C1 segment of cervical spinal cord (tissue), 14 donors: ENCODE measurements around the gene HTR3C.
"Not testable (repeated sequence)": the region's sequence is repeated elsewhere in the genome, so short reads cannot be mapped to it uniquely, and the experiment has no call there.

ENCODE experiments used
- DNase-seq, 14 donors: peaks; one replicate each; lab custom pipeline; 2025; lab: John Stamatoyannopoulos, UW

Gene HTR3C

GRCh38 chr3:184030536-184030935 lies 22.3 kb upstream of the HTR3C start:
- no peak for DNase-seq

- no peak for DNase-seq
Observed at GRCh38 chr3:184031187-184031792, 21.6 kb upstream of the HTR3C start, which contains the start of gene HTR3D. Gene HTR3D (plus strand): TSS chr3:184031742. CDS start chr3:184031742, 0 bp downstream.

GRCh38 chr3:184037816-184038215 lies 15.0 kb upstream of the HTR3C start:
- no peak for DNase-seq

- not testable (repeated sequence) for DNase-seq
Observed at GRCh38 chr3:184038307-184038706, 14.5 kb upstream of the HTR3C start.

- DNase-seq = no peak
Observed at GRCh38 chr3:184039414-184039813, 13.4 kb upstream of the HTR3C start.

GRCh38 chr3:184040010-184040409 lies 12.8 kb upstream of the HTR3C start:
- DNase-seq = no peak

GRCh38 chr3:184042617-184043016 lies 10.2 kb upstream of the HTR3C start:
- DNase-seq = no peak

GRCh38 chr3:184045995-184046394 lies 6.9 kb upstream of the HTR3C start:
- no peak for DNase-seq

GRCh38 chr3:184050217-184050847 lies 2.5 kb upstream of the HTR3C start:
- no peak for DNase-seq

GRCh38 chr3:184058029-184058428 lies 5.2 kb downstream of the HTR3C start:
- DNase-seq = no peak

GRCh38 chr3:184059424-184059823 lies 6.6 kb downstream of the HTR3C start:
- no peak for DNase-seq

- DNase-seq = no peak
Observed at GRCh38 chr3:184062637-184063036, 9.8 kb downstream of the HTR3C start.

- DNase-seq = no peak
Observed at GRCh38 chr3:184066211-184066610, 13.4 kb downstream of the HTR3C start.

- no peak for DNase-seq
Observed at GRCh38 chr3:184067573-184068055, 14.8 kb downstream of the HTR3C start.

GRCh38 chr3:184068344-184068743 lies 15.5 kb downstream of the HTR3C start:
- DNase-seq = no peak

GRCh38 chr3:184071142-184071541 lies 18.3 kb downstream of the HTR3C start:
- not testable (repeated sequence) for DNase-seq

GRCh38 chr3:184073621-184074020 lies 20.8 kb downstream of the HTR3C start:
- DNase-seq = no peak

- no peak for DNase-seq
Observed at GRCh38 chr3:184075901-184076300, 23.1 kb downstream of the HTR3C start.

GRCh38 chr3:184077881-184078280 lies 25.0 kb downstream of the HTR3C start:
- DNase-seq = no peak

- DNase-seq = no peak
Observed at GRCh38 chr3:184078851-184079250, 26.0 kb downstream of the HTR3C start.

GRCh38 chr3:184081116-184081830 lies 28.4 kb downstream of the HTR3C start:
- DNase-seq = no peak

GRCh38 chr3:184082034-184082433 lies 29.2 kb downstream of the HTR3C start:
- no peak for DNase-seq

GRCh38 chr3:184082465-184082864 lies 29.6 kb downstream of the HTR3C start:
- DNase-seq = no peak
